Activated CD8-positive, alpha-beta memory T cell treated with anti-CD3 and anti-CD28 coated beads for 1 hour (primary cell): ENCODE data around the gene UPF1.

Source experiments
- DNase-seq, 2 donors: peaks; one replicate each; pipeline ENCODE4 v3.0.0-alpha.2; 2020; ENCODE audit warnings: low read depth in 1 of 2; ENCODE audit errors: extremely low read depth in 1 of 2

UPF1 gene

GRCh38 chr19:18831524-18832305 lies at the start of gene UPF1:
Gene UPF1, plus strand, starts transcription at chr19:18831959. Its CDS starts 251 bp downstream, at chr19:18832210.
- peak; percentile 81 to 97 for DNase-seq

- no peak for DNase-seq
Measured at GRCh38 chr19:18782559-18783225, 49.1 kb upstream of the UPF1 start.

- no peak for DNase-seq
Measured at GRCh38 chr19:18783958-18784785, 47.6 kb upstream of the UPF1 start.

- DNase-seq: no peak
Measured at GRCh38 chr19:18784786-18785120, 47.0 kb upstream of the UPF1 start.

GRCh38 chr19:18785179-18786124 lies 46.3 kb upstream of the UPF1 start:
- peak; percentile 24 to 57 for DNase-seq

GRCh38 chr19:18788529-18789421 lies 43.0 kb upstream of the UPF1 start:
- no peak for DNase-seq

- no peak for DNase-seq
Measured at GRCh38 chr19:18789422-18789869, 42.3 kb upstream of the UPF1 start.

GRCh38 chr19:18789883-18790565 lies 41.7 kb upstream of the UPF1 start:
- DNase-seq: no peak

GRCh38 chr19:18790566-18791314 lies 41.0 kb upstream of the UPF1 start, which contains the start of gene COMP:
Gene COMP, minus strand, starts transcription at chr19:18791305. Its CDS starts 36 bp downstream, at chr19:18791269.
- no peak for DNase-seq

- no peak for DNase-seq
Measured at GRCh38 chr19:18791315-18791678, 40.5 kb upstream of the UPF1 start.

GRCh38 chr19:18792661-18793060 lies 39.1 kb upstream of the UPF1 start:
- DNase-seq: no peak

- no peak for DNase-seq
Measured at GRCh38 chr19:18793144-18794028, 38.4 kb upstream of the UPF1 start.

GRCh38 chr19:18794029-18794313 lies 37.8 kb upstream of the UPF1 start:
- DNase-seq: no peak

- DNase-seq: no peak
Measured at GRCh38 chr19:18794692-18795091, 37.1 kb upstream of the UPF1 start.

- DNase-seq: no peak
Measured at GRCh38 chr19:18795540-18795939, 36.2 kb upstream of the UPF1 start.

GRCh38 chr19:18796239-18796638 lies 35.5 kb upstream of the UPF1 start:
- DNase-seq: no peak
